ENCODE measurements around the gene P3H1.

P3H1 gene

DNA sequence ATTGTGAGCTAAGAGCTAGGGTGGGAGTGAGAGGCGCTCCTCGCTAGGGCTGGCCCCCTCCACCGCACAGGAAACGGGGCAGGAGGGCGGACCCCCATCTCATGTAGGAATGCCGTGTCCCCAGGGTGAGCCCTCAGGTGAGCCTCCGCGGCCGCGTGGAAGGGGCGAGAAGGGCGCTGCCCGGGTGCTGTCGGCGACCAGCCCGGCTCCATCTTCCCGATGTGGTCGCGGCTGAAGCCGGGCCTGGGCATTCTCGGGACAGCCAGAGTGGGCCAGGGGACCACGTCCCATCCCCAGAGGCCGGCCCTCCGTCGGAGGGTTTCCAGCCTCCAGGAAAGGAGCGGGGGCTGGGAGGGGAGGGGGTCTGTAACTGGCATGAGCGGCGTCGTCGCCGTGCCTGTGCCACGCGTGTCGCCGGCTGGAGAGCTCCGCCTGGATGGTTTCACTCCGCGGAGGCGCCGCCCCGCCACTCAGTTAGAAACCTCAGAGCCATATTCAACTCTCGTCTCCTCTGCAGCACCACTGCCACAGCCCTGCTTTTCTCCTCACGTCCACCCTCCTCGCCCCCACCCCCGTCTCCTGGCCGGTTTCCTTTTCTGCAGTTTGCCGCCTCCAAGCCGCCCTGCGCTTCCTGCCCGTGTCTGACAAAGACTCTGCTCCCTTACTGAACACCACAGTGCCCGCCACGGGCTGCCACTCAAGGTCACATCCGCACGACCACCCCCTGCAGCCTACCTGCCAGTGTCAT lies 18.3 kb upstream of the P3H1 start, which contains the start of gene TMEM269:
Gene TMEM269, plus strand, starts transcription at position 46 of the 748 bp plus-strand sequence. CDS start 4,903 bp downstream, outside the sequence.
- peak within 1 kb of the TSS; percentile 72 for H3K27ac Mint-ChIP-seq (ENCODE audit: low read depth)

DNA sequence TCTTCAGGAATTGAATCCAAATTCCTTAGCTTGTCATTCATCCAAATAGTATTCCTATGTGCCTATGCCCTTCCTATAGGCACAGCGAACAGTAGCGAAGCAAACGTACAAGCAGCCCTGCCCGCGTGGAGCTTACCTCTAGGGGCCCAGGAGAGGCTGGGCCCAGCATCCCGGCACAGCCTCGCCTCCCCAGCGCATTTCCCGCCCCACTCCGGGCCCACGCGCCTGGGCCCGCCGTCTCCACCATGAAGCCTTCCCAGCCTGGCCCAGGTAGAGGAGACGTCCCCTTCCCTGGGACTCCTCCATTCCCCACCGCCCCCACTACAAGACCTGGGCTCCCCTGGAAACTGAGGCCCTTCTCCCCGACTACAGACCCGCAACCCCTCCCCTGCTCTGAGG lies 17.7 kb upstream of the P3H1 start:
- H3K27me3 Mint-ChIP-seq: no peaks in the 10 kb centered on the region
- ATAC-seq (replicated peaks; ENCODE audit: extremely low read depth, poor library complexity, severe bottlenecking): no peak
- H3K4me3 Mint-ChIP-seq: peak overlapping the region; percentile 78

More for the DNA sequence above, 18.3 kb upstream of the P3H1 start, which contains the start of gene TMEM269:
- Mint-ChIP-seq H3K9me3 (no peaks in the 10 kb centered on the region), H3K4me3 (peak within 1 kb of the TSS; percentile 78), H3K27me3 (no peaks in the 10 kb centered on the region), H3K4me1 (peaks cover 22% of the 10 kb centered on the region), H3K36me3 (ENCODE audit: insufficient read depth) (peaks cover 25% of the 10 kb centered on the region)
- DNase-seq (ENCODE audit: low spot score in 2 of 2) (peak in 1 of 2 donors; percentile 31), ATAC-seq (replicated peaks; ENCODE audit: extremely low read depth, poor library complexity, severe bottlenecking) (peak; percentile 92)

DNA sequence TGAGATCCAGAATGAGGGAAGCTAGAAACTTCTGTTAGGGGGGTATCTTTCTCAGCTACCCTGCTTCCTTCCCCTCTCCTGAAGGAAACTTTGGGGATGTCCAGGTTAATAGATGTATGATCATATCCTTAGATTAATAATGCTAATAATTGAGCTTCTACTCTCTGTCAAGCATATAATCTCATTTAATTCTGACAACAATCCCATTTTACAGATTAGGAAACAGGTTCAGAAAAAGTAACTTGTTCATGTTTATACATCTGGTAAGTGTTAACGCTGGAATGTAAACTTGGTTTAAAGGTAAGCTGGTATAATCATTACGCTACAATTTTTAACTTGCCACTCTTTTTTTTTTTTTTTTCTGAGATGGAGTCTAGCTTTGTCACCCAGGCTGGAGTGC lies 16.3 kb upstream of the P3H1 start:
- Mint-ChIP-seq H3K27me3 (no peaks in the 10 kb centered on the region), H3K27ac (ENCODE audit: low read depth) (no peak overlapping the region), H3K4me3 (no peak overlapping the region), H3K4me1 (peaks cover 29% of the 10 kb centered on the region), H3K36me3 (ENCODE audit: insufficient read depth) (peaks cover 28% of the 10 kb centered on the region), H3K9me3 (no peaks in the 10 kb centered on the region)
- DNase-seq (ENCODE audit: low spot score in 2 of 2) (no peak), ATAC-seq (replicated peaks; ENCODE audit: extremely low read depth, poor library complexity, severe bottlenecking) (no peak)

More for the DNA sequence above, 17.7 kb upstream of the P3H1 start:
- H3K4me1 Mint-ChIP-seq: peaks cover 22% of the 10 kb centered on the region
- H3K36me3 Mint-ChIP-seq (ENCODE audit: insufficient read depth): peaks cover 25% of the 10 kb centered on the region
- DNase-seq (ENCODE audit: low spot score in 2 of 2): no peak
- no peak overlapping the region for H3K27ac Mint-ChIP-seq (ENCODE audit: low read depth)
- no peaks in the 10 kb centered on the region for H3K9me3 Mint-ChIP-seq

DNA sequence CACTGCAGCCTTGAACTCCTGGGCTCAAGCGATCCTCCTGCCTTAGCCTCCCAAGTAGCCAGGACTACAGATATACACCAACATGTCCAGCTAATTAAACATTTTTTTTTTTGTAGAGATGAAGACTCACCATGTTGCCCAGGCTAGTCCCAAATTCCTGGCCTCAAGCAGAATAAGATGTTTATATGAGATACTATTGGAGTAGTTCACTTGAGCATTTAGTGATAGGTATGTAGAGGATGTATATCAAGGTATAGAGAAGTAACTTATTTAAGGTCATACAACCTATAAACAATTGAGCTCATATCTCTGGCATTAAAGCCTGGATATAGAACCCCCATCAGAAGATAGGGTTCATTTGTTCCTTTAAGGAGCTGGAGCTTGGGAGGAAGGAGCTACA lies 13.3 kb upstream of the P3H1 start:
- no peak overlapping the region for H3K27ac Mint-ChIP-seq (ENCODE audit: low read depth)
- H3K4me1 Mint-ChIP-seq: peaks cover 23% of the 10 kb centered on the region
- H3K4me3 Mint-ChIP-seq: no peak overlapping the region
- DNase-seq (ENCODE audit: low spot score in 2 of 2) (no peak), ATAC-seq (replicated peaks; ENCODE audit: extremely low read depth, poor library complexity, severe bottlenecking) (no peak)
- peaks cover 43% of the 10 kb centered on the region for H3K36me3 Mint-ChIP-seq (ENCODE audit: insufficient read depth)
- H3K9me3 Mint-ChIP-seq: no peaks in the 10 kb centered on the region
- no peaks in the 10 kb centered on the region for H3K27me3 Mint-ChIP-seq

DNA sequence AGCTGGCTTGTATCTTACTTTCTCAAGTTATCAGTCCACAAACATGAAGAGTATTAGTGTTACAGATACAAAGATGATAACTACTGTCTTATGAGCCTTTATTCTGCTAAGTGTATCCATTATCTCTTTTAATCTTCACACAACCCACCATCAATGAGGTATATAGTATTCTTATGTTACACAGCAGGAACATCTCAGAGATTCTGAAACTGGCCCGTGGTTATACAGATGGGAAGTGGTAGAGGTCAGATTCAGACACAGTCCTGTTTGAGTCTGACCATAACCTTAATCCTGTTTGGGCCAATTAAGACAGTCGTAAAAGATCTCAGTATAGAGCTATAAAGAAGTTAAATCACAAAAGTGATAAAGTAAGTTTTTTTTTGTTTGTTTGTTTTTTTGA lies 12.9 kb upstream of the P3H1 start:
- H3K36me3 Mint-ChIP-seq (ENCODE audit: insufficient read depth): peaks cover 45% of the 10 kb centered on the region
- H3K9me3 Mint-ChIP-seq: no peaks in the 10 kb centered on the region
- peaks cover 21% of the 10 kb centered on the region for H3K4me1 Mint-ChIP-seq
- no peaks in the 10 kb centered on the region for H3K27me3 Mint-ChIP-seq
- H3K4me3 Mint-ChIP-seq: no peak overlapping the region
- no peak overlapping the region for H3K27ac Mint-ChIP-seq (ENCODE audit: low read depth)
- DNase-seq (ENCODE audit: low spot score in 2 of 2): no peak
- ATAC-seq (replicated peaks; ENCODE audit: extremely low read depth, poor library complexity, severe bottlenecking): no peak

DNA sequence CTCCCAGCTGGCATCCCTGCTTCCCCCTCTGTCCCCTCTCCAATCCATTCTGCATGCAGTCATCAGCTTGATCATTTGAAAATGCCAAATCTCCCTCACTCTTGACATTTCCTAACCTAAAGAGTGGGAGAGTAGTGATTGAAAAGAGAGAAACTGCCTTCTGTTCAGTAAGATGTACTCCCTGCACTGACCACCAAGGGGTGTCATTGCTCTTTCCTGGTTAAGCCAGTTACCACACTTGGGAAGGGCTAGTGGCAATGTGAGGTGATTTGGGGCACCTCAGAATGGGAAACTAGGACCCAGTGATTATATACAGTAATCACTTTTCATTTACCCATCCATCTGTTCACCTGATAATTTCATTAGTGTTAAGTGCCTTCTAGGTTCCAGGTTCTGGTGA lies 11.0 kb upstream of the P3H1 start:
- no peak overlapping the region for H3K27ac Mint-ChIP-seq (ENCODE audit: low read depth)
- H3K9me3 Mint-ChIP-seq: no peaks in the 10 kb centered on the region
- H3K36me3 Mint-ChIP-seq (ENCODE audit: insufficient read depth): peaks cover 45% of the 10 kb centered on the region
- ATAC-seq (replicated peaks; ENCODE audit: extremely low read depth, poor library complexity, severe bottlenecking): no peak
- H3K4me1 Mint-ChIP-seq: peaks cover 18% of the 10 kb centered on the region
- no peak for DNase-seq (ENCODE audit: low spot score in 2 of 2)
- no peaks in the 10 kb centered on the region for H3K27me3 Mint-ChIP-seq
- H3K4me3 Mint-ChIP-seq: no peak overlapping the region

DNA sequence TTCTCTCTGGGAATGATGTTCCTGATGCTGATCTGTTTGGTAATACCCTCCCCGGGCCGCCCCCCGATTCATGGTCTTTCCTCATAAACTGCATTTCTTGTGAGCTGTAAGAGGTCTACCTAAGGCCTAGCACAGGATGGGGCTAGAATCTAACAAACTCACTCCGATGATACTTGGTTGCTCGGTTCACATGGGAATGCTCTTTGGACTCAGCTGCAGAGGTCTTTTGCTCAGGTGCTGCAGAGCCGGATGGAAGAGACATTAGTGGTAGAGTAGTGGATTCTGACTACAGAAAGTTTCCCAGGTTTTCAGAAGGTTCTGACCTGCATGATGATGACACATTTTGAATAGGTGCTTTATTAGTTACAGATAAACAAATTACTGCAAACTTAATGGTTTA lies 9.7 kb upstream of the P3H1 start:
- Mint-ChIP-seq H3K27ac (ENCODE audit: low read depth) (no peak overlapping the region), H3K9me3 (no peaks in the 10 kb centered on the region), H3K36me3 (ENCODE audit: insufficient read depth) (peaks cover 39% of the 10 kb centered on the region), H3K27me3 (no peaks in the 10 kb centered on the region), H3K4me3 (no peak overlapping the region), H3K4me1 (peaks cover 22% of the 10 kb centered on the region)
- DNase-seq (ENCODE audit: low spot score in 2 of 2) (no peak), ATAC-seq (replicated peaks; ENCODE audit: extremely low read depth, poor library complexity, severe bottlenecking) (no peak)

DNA sequence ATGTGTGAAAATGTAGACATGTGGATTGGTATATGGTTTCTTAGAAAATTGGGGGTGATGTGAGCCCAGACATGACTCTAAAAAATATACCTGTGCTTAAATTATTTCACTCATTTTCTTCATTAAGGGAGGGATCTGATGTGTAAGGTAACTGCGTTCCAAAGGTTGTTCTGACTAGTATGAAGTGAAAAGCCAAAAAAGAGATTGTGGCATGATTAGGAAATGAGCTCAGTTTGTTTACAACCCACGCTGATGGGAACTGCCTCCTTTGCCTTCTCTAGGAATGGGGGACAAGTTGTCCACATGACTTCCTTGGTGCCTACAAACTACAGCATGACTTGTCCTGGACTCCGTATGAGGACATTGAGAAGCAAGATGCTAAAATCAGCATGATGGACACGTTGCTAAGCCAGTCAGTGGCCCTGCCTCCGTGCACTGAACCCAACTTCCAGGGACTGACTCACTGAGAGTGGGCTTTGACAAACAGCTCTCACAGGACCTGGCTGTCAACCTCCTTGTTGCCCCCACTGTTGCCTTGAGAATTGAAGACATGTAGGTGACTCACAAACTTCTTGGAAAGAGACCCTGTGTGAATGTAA lies 8.2 kb upstream of the P3H1 start:
- Mint-ChIP-seq H3K27me3 (no peaks in the 10 kb centered on the region), H3K4me3 (no peak overlapping the region), H3K27ac (ENCODE audit: low read depth) (no peak overlapping the region), H3K4me1 (peaks cover 30% of the 10 kb centered on the region), H3K36me3 (ENCODE audit: insufficient read depth) (peaks cover 32% of the 10 kb centered on the region), H3K9me3 (no peaks in the 10 kb centered on the region)
- ATAC-seq (replicated peaks; ENCODE audit: extremely low read depth, poor library complexity, severe bottlenecking) (no peak), DNase-seq (ENCODE audit: low spot score in 2 of 2) (no peak)

DNA sequence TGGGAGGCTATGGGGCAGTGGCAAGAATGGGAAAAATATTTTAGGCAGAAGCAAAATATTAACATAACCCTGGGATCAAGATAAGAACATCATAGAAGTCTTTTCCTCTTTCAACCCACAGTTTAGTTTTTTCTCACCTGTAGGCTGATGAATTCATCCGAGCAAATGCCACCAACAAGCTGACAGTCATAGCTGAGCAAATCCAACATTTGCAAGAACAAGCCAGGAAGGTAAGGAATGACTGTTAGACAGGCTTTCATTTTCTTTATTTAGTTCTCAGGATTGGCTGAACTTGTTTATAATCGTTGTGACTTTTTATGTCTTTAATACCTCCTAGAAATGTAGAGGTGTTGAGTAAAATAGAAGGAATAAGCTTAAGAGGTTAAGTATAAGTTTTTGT lies 6.6 kb upstream of the P3H1 start:
- H3K9me3 Mint-ChIP-seq: no peaks in the 10 kb centered on the region
- H3K4me1 Mint-ChIP-seq: peaks cover 27% of the 10 kb centered on the region
- peak overlapping the region; percentile 14 for H3K27ac Mint-ChIP-seq (ENCODE audit: low read depth)
- H3K4me3 Mint-ChIP-seq: no peak overlapping the region
- H3K27me3 Mint-ChIP-seq: no peaks in the 10 kb centered on the region
- ATAC-seq (replicated peaks; ENCODE audit: extremely low read depth, poor library complexity, severe bottlenecking) (no peak), DNase-seq (ENCODE audit: low spot score in 2 of 2) (no peak)
- H3K36me3 Mint-ChIP-seq (ENCODE audit: insufficient read depth): peaks cover 29% of the 10 kb centered on the region

DNA sequence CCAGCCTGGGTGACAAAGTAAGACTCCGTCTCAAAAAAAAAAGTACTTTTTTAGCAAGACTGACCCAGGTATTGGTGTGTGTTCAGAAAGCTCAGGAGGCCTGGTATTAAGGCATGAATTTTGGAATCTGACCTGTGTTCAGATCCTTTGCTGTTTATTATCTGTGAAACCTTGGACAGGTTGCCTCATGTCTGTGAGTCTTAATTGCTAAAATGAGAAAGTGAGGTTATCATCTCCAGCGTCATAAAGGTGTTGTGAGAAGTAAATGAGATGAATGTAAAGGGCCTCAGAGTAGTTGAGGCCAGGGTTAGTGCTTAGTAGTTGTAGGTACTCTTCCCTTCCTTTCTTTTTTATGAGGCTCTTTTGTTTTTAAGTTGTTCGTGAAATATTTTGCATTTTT lies 3.0 kb upstream of the P3H1 start:
- Mint-ChIP-seq H3K4me1 (peaks cover 27% of the 10 kb centered on the region), H3K4me3 (peak overlapping the region; percentile 32), H3K36me3 (ENCODE audit: insufficient read depth) (peaks cover 12% of the 10 kb centered on the region), H3K27ac (ENCODE audit: low read depth) (no peak overlapping the region), H3K27me3 (no peaks in the 10 kb centered on the region), H3K9me3 (no peaks in the 10 kb centered on the region)
- no peak for DNase-seq (ENCODE audit: low spot score in 2 of 2)
- ATAC-seq (replicated peaks; ENCODE audit: extremely low read depth, poor library complexity, severe bottlenecking): no peak

DNA sequence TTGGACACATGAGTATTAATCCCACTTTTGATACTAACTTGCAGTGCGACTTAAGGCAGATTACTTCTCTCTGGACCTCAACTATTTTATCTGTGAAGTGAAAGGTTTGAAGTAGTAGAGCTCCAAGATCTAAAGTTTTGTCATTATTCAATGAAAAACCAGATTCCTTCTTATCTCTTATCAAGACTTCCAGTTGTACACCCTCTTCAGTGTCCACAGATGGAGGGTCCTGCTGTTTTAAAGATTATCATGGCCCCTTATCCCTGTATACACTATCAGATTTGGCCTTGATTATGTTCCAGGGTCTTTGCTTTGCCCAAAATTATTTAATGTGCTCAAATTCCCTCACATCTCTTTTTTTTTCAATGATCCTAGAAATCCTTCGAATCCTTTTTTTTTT lies 1.3 kb upstream of the P3H1 start:
- H3K4me1 Mint-ChIP-seq: peaks cover 25% of the 10 kb centered on the region
- H3K9me3 Mint-ChIP-seq: no peaks in the 10 kb centered on the region
- DNase-seq (ENCODE audit: low spot score in 2 of 2) (no peak), ATAC-seq (replicated peaks; ENCODE audit: extremely low read depth, poor library complexity, severe bottlenecking) (no peak)
- H3K27me3 Mint-ChIP-seq: no peaks in the 10 kb centered on the region
- H3K27ac Mint-ChIP-seq (ENCODE audit: low read depth): no peak overlapping the region
- no peak overlapping the region for H3K4me3 Mint-ChIP-seq
- H3K36me3 Mint-ChIP-seq (ENCODE audit: insufficient read depth): peaks cover 7% of the 10 kb centered on the region

DNA sequence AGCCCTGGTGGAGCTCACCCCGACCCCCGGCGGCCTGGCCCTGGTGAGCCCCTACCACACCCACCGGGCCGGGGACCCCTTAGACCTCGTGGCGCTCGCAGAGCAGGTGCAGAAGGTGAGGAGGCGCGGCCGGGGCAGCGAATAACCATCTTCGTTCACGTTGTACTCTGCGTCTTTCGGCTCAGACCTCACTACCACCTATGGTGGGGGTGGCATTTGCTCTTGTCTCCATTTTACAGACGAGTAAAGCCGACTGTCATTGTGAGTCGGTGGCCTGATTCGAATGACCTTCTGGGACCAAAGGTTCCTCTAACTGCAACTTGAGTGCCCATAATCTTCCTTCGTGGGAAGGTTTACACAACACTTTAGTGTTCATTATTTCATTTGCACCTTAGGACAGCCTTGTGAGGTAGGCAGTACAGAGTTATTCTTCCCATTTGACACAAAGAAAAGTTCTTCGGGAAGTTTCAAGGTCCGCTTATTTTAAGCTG lies 727 bp upstream of the P3H1 start:
- no peak overlapping the region for H3K4me3 Mint-ChIP-seq
- H3K27me3 Mint-ChIP-seq: no peaks in the 10 kb centered on the region
- H3K27ac Mint-ChIP-seq (ENCODE audit: low read depth): no peak overlapping the region
- H3K36me3 Mint-ChIP-seq (ENCODE audit: insufficient read depth): peaks cover 4% of the 10 kb centered on the region
- H3K4me1 Mint-ChIP-seq: peaks cover 20% of the 10 kb centered on the region
- H3K9me3 Mint-ChIP-seq: no peaks in the 10 kb centered on the region
- DNase-seq (ENCODE audit: low spot score in 2 of 2) (no peak), ATAC-seq (replicated peaks; ENCODE audit: extremely low read depth, poor library complexity, severe bottlenecking) (peak; percentile 27)

Measured in central memory CD8-positive, alpha-beta T cell (primary cell).